Measurements from ENCODE around the gene HRCT1.
A peak's percentile ranks its signal among the peaks of the same experiment; 100 is the strongest.
"Not testable (repeated sequence)": the region's sequence is repeated elsewhere in the genome, so short reads cannot be mapped to it uniquely, and the experiment has no call there.

Gene HRCT1

DNA sequence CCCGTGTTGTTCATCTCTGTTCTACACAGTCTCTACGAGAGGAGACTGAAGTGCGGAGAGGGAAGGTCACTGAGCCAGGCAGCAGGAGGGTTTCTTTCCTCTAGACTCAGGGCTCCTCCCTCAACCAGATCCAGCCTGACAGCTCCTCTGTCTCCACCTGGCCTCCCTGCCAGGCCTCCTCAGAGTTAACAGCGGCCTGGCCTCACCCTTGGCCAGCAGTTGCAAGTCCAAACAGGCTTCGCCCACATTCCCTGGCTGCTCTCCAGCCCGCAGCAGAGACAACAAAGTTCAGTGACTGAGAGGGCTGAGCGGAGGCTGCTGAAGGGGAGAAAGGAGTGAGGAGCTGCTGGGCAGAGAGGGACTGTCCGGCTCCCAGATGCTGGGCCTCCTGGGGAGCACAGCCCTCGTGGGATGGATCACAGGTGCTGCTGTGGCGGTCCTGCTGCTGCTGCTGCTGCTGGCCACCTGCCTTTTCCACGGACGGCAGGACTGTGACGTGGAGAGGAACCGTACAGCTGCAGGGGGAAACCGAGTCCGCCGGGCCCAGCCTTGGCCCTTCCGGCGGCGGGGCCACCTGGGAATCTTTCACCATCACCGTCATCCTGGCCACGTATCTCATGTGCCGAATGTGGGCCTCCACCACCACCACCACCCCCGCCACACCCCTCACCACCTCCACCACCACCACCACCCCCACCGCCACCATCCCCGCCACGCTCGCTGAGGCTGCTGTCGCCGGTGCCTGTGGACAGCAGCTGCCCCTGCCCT lies at the start of gene HRCT1:
TSS of gene HRCT1 (plus strand) at position 291 of the 768 bp plus-strand sequence. CDS start at position 377, 86 bp downstream.
- no peak for DNase-seq

DNA sequence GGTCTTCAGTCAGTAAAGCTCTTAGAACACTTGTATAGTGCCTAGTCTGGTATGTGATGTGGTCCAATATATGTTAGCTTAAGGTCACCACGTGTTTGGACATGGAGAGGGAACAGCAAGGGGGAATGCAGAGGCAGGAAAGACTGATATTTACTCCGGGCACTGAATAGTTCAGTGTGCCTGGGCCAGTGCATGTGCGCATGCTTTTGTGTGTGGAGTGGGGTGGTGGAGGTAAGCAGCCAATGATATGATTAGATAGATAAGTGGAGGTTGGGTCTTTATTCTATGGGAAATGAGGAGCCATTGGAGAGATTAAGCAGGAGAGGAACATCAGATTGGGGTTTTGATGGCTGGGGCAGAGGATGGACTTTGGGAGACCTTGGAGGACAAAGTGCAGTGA lies 49.8 kb upstream of the HRCT1 start:
- DNase-seq: no peak

DNA sequence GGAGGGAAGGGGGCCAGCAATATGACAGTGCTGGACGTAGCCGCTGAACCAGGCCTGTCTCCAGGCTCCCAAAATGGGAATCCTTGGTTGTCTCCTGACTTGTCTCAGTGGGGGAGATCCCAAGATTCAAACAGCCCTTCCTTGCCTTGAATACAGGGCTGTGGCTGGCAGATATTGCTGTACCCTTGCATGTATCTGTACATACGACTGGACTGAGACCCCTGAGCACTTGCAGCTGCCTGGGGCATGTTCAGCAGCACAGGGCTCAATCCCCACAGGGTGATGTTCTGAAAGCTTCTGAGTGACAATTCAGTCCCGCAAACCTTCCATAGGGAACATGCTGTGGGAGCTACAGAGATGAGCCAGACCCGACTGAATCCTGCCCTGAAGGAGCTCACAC lies 49.1 kb upstream of the HRCT1 start:
- no peak for DNase-seq

DNA sequence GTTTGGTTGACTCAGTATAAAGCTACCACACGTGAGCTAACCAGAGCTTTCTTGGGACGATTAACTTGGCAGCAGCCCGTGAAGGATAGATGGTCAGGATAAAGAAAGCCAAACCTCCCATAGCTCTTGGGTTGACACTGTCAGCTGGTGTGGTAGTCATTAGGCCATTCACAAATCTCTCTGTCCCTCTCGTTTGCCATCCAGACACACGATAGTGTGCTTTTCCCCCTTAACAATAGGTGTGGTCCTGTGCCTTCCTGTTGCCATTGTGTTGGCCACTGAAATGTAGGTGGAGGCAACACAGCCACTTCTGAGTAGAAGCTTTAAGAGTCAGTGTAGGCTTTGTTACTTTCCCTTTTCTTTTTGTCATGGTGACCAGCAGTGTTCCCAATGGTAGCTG lies 47.5 kb upstream of the HRCT1 start:
- no peak for DNase-seq

DNA sequence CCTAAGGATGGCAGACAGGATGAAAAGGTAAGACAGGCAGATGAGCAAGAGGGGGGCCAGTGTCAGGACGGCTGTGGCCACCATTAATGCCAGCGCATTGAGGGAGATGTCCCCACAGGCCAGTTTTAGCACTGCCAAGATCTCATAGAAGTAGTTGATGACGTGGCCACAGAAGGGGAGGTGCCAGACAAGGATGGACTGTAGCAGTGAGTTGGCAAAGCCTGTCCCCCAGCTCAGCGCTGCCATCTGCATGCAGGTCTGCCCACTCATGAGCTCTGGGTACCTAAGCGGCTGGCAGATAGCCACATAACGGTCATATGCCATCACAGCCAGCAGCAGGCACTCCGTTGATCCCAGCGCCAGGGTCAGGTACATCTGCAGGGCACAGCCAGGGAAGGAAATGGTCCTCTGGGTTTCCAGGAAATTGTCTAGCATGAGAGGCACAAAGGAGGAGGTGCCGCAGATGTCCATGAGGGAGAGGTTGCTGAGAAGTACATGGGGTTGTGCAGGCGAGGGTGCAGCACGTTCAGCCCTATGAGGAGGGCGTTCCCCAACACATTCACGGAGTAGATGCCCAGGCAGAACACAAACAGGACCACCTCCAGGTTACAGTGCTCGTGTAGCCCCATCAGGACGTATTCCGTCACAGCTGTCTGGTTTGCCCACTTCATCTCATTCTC lies 46.6 kb upstream of the HRCT1 start:
- DNase-seq: no peak

DNA sequence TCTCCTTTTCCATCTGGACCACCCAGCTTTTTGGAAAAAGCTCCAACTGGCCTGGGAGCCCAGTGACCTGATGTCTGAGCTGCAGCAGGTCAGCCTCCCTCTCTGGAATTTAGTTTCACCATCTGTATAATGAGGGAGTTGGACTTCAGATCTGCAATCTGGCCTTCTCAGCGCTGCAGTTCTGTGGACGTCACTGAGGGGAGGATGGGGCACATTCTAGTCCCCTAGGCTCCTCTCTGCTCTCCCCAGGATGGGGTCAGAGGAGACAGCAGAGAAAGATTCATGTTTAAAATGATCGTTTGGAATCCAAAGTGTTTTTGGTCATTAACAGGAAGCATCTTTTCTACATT lies 46.0 kb upstream of the HRCT1 start:
- no peak for DNase-seq

DNA sequence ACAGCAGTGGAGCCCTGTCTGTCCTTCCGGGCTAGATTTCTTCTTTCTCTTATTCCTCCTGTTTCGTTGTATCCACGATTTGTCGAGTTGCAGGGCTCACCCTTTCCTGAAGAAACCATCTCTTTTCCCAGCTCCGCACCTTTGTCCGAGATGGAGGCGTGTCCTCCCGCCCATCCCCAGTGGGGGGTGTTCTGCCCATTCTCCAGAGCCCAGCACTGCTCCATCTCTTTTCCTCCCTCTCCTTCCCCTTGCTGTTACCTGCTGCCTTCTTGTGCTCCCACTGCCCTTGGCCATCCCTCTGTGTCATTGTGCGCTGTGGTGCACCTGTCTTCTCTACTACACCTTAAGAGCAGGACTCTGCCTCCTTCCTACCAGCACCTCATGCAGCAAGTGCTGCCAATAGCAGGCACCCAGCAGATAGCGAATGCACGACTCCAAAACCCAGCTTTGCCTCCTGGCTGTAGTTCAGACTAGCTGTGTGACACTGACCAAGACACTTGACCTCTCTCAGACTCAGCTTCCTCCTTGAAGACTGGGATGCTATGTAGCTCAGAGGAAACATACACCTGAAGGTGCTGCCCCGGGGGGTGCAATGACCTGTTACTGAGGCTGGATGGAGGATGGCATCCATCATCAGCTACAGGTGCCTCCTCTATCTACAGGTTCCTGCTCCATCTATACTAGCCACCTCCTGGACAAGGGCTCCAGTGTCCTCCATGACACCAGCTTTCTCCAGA lies 44.7 kb upstream of the HRCT1 start:
- DNase-seq: no peak

DNA sequence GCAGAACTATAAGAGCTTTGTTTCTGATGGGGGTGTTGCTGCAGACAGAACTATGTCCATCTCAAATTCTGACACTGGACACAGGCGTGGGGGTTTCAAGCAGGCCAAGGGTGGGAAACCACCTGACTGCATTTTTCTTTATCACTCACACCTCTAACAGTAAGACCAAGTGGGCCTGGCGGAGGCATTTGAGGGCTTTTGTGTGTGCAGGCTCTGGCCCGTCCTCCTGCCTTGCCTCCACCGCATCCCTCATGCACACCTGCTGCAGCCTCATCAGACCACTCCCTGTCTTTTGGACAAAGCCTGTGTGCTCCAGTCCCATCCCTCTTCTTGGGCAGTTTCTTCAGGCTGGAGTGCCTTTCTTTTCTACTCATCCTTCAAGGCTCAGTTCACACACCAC lies 43.7 kb upstream of the HRCT1 start:
- DNase-seq: no peak

DNA sequence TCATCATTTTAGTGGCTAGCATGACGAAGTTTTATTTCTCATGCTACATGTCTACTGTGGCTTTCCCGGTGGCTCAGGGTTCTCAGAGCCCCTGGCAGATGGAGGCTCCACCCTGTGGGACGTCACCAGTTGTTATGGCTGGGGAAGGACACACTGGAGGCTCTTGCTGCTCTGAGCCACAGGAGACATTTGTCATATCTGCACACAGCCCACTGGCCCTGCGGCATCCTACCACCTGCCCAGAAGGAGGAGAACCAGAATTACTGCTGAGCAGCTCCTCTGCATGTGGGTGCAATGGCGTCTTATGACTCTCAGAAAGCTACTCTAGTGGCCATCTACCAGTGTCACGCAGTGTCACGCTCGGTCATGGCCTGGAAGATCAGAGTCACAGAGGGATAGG lies 42.4 kb upstream of the HRCT1 start:
- DNase-seq: no peak

DNA sequence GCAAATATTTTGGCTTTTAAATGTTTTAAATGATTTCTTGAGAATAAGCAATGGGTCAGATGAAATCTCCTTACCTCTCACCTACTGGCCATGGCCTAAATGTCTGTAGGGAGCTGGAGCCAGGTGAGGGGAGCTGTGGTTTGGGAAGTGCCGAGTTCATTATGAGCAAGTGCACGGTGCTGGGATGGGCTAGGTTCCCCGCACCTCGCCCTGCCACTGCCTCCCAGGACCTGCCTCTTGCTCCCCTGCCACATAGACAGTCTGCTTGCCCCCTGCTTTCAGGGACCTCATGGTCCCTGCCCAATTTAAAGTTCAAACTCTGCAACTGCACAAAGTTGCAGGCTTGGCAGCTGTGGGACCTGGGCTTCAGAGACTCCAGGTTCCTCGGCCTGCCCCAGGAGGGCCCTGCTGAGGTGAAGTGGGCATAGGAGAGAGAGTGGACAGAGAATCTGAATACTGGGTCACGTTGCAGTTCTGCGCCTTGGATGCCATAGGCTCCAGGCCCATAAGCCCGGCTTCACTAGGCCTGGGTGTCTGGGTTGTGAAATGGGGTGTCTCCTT lies 41.2 kb upstream of the HRCT1 start:
- DNase-seq: no peak

DNA sequence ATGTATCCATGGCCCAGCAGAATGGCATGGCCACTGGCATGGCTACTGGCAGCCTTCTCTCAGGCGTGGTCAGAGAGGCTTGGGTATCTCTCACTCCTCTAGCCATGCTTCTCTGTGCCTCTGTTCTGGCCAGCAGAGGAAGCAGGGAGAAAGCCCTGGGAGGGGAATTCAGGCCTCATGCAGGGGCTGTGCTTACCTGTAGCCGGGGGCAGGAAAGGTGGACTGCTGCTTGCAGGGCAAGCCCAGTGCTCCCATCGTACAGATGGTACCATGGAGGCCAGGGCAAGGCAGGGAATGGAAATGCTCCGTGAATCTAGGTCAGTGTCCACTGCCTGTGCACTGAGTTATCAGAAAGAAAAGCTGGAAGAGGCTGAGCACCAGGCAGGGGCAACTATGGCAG lies 38.5 kb upstream of the HRCT1 start:
- no peak for DNase-seq

DNA sequence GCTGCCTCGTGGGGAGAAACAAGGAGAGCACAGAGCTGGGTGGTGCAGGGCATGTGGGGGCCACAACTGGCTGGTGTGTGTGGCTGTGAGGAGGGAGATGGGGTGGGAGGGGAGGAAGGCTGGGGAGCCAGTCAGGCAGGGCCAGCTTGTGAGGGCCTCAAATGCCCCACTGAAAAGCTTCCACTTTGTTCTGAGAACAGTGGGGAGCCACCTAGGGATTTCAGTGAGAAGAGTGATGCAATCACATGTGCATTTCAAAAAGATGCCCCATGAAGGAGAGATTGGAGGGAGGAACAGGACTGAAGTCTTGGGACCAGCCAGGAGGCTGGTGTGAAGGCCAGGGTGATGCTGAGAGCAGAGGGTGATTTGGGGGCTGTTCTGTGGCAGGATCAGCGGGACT lies 37.1 kb upstream of the HRCT1 start:
- no peak for DNase-seq

DNA sequence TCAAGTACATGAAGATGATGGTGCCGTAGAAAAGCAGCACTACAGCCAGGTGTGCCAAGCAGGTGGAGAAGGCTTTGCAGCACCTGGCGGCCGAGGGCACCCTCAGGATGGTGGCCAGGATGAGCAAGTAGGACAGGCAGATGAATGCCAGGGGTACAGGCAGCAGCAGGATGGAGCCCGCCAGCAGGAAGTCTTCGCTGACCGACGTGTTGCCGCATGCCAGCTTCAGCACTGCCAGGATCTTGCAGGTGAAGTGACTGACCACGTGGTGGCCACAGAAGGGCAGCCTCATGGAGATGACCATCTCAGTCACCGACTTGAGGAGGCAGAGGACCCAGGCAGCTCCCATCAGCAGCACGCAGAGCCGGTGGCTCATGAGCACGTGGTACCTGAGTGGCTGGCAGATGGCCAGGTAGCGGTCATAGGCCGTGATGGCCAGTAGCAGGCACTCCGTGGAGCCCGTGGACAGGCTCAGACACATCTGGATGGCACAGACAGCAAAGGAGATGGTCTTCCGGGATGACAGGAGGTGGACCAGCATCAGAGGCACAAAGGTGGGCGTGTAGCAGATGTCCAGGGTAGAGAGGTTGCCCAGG lies 36.3 kb upstream of the HRCT1 start:
- DNase-seq: no peak

DNA sequence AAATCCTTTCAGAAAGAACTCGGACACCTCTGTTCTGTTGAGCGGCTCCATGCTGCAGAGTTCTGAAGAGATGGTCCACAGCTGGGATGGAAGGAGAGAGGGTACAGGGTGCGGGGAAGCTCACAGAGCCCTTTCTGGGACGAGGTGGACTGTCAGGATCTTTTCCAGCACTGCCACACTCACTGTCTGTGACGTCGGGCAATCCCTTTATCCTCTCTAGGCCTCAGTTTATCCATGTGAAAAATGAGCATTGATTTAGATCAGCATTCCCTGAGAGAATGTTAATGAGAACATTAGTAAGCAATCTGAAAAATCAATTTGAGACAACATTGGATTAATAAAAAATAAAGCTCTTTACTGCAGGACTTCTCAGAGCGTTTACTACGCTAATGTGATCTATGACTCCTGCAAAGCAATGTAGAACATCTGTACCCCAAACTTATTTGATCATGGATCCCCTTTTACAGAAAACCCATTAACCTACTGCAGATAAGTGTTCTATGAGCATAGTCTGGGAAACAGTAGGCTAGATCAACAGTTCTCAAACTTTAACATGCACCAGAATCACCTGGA lies 35.6 kb upstream of the HRCT1 start, which contains the start of gene OR13J1:
TSS of gene OR13J1 (minus strand) at position 51 of the 573 bp plus-strand sequence. CDS start at position 51, 0 bp downstream.
- DNase-seq: no peak

DNA sequence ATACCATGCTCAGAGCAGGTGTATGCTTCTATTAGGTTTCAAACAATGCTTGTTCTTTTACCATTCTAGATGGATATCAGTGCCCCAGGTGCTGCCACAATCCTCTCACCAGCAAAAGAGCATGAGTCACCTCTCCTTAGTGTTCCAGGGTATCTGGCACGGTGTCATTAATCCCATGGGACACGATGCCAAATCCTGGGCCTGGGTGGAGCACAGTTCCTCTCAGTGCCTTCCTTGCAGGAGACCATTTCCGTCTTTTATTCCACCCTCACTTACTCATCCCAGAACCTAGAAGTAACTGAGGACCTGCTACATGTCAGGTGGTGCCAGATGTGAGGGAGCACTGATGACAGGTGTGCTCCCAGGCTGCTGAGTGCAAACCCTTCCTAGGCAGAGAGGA lies 34.5 kb upstream of the HRCT1 start:
- no peak for DNase-seq

DNA sequence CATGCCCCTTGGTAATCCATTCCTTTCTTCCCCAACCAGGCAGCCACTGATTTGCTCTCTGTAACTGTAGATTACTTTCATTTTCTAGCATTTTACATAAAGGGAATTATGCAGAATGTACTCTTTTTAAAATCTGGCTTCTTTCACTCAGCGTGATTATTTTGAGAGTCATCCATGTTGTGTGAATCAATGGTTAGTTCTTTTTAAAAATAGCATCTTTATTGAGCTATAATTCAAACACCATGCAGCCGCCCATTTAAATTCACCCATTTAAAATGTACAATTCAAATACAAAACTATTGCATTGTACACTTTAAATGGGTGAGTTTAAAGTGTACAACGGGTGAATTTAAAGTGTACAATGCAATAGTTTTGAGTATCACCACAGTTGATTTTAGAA lies 33.5 kb upstream of the HRCT1 start:
- no peak for DNase-seq

DNA sequence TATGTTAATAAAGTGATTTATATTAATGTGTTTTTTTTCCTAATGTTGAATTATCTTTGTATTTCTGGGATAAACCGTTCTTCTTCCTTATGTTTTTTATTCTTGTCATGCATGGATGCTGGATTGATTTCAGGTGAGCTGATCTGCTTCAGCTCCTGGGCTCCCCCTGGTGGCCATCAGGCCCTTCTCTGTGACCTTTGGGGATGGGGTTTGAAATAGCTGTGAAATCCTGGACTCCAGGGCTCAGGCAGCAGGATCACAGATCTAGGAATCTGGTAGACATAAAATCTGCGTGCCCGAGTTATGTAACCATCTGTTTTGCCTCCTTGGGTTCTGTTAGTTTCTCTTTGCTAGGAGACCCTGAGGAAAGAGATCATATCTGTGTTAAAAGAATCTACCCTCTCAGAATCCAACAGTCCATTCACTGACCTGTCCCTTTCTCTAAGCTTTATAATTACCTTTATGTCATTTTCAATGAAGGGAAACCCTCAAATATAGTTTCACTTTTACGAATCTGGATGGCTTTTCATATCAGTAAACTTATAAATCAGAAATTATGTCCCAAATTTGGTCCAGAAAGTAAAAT lies 23.6 kb upstream of the HRCT1 start:
- peak; percentile 59 to 80 (median 74) for DNase-seq

DNA sequence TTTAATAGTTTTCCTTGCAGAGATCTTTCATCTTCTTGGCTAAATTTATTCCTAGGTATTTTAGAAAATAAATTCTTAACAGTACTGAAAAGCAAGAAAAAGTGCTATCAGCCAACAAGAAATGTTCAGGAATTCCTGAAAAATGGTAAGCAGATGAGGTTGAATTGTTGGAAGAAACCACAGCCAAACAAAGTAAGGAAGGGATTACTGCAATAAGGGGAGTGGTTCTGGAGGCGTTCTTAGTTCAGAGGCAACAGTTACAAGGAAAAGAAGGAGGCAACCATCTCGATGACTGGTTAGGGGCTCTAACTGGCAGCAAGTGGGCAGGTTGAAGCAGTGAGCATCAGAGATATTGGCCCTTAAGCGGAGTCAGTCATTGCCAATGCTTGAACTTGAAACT lies 23.0 kb upstream of the HRCT1 start:
- DNase-seq: no peak

DNA sequence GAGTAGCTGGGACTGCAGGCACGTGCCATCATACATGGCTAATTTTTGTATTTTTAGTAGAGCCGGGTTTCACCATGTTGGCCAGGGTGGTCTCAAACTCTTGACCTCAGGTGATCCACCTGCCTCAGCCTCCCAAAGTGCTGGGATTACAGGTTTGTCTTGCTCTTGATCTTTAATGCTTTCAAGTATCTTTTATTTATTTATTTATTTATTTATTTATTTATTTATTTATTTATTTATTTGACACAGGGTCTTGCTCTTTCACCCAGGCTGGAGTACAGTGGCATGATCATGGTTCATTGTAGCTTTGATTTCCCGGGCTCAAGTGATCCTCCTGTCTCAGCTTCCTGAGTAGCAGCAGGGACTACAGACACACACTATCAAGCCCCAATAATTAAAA lies 21.1 kb upstream of the HRCT1 start:
- not testable (repeated sequence) for DNase-seq

DNA sequence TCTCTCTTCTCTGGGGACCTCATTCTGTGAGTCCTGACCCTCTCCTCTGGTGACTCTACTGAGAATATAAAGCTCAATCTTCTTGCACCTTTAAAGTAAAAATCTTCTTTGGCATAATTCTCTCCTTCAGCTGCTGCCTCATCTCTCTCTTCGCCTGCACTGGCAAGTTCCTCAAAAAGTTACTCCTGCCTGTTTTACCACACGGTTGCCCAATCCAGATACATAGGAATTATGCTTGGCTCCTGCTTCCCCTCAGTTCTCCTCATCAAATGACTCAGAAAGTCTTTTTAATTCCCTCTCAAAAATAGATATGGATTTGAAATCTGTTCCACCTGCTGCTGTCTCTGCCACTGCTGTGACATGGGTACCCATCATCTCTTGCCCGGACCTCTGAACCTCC lies 14.4 kb upstream of the HRCT1 start:
- DNase-seq: no peak

DNA sequence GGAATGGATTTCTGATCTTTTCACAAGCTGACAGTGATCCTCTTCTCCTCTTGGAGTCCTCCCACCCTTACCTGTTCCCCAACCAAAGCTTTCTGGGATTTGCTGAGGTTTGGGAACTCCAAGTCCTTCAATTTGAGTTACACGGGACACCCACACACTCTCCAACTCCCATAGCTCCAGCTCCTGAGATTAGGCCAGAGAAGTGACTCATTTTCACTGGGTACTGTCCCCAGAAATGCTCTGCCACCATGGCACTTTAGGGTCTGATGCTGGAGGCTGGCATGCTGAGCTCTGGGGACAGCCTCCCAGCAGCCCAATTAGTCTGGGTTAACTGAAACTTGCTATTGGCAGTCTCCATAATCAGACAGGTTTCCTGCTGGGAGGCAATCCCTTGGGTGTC lies 14.0 kb upstream of the HRCT1 start:
- DNase-seq: no peak

DNA sequence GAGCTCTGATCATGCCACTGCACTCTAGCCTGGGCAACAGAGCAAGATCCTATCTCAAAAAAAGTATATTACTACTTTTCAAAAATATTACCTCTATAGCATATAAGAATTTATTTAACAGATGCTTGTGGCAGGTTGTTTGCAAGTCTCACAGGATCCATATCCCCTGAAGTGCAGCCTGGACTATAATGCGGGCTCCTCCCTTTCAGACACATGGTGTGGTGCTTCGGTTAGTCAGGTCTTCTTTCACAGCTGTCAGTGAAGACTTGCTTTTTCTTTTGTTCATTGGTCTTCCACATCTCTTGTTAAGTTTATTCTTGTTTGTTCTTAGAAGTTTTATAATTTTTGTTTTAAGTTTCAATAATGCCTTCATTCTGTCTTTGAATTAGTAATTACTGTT lies 9.4 kb upstream of the HRCT1 start:
- no peak for DNase-seq
